ENCODE data around the gene EXOSC10.
"Not testable (repeated sequence)": the region's sequence is repeated elsewhere in the genome, so short reads cannot be mapped to it uniquely, and the experiment has no call there.

Gene EXOSC10

DNA sequence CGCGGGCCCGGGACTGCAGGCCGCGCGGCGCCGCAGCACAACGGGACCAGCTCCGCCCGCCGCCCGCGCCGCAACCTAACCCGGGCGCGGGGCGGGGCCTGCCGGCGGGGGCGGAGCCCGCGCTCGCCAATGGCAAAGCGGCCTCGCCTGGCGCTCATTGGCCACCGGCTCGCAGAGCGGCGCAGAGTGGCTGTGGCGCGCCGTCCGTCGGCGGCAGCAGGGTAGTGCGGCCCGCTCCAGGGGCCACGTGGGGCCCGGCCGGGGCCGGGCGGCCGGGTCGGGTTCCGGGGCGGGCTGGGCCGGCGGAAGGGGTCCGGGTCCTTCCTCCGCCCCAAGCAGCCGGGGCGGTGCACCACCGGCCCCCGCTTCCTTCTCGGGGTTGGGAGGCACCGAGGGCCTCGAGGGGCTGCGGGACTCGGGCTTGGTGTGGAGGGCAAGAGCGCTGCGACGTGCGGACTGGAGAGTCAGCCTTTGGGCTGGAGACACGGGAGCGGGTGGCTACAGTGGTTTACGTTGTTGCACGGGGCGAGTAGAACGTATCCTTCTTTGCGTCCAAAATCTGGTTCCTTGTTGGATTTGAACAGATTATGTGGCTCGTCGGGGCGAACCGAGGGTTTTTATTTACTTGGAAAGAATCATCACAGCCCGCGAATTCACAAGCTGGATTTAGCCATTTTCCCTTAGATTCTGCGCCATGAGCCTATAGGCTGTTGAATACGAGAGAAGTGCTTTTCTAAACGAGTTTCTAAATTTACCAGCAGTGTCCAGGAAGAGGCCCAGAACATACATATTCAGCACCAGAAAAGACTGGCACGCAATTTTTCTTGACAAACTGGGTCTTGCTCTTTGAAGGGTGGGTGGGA, 39.5 kb downstream of the EXOSC10 start, which contains the start of gene SRM:
Gene SRM (minus strand): TSS at position 51 of the 863 bp plus-strand sequence. CDS start 75 bp downstream, outside the sequence.
- DNase-seq = peak; percentile 91

DNA sequence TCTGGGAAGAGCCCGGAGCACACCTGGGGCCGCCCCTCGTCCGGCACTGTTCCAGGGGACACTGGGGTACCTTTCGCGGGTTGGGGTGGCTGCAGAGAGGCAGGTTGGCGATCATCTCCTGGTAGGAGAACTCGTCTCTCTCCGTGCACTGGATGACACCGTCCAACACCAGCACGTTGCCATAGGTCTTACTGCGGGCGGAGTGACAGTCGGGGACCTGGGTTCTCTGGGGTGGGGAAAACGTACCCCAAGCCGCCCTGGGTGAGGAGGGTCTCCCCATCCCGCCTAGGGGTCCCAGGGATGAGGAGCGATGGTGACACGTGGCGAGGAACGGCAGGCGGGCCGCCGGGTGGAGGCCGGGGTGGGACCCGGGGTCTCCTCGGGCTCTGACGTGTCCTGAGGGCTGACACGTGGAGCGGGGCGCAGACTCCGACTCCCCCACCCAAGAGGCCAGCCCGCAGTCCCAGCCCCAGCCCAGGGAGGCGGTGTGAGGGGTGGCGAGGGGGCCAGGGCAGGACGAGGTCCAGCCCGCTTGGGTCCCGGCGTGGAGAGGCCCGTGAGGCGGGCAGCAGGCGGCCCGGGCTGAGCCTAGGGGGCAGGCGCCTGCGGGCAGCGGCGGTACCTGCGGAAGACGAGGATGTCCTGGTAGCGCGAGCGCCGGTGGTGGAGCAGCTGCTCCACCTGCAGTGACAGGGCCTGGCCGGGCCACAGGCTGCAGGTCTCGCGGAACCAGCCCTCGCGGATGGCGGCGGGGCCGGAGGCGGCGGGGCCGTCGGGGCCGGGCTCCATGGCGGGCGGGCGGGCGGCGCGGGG, 40.3 kb downstream of the EXOSC10 start:
- DNase-seq = peak; percentile 29

- no peak for DNase-seq
Observed at GRCh38 chr1:11058595-11059154, 41.0 kb downstream of the EXOSC10 start.

- no peak for DNase-seq
Observed at GRCh38 chr1:11058026-11058425, 41.6 kb downstream of the EXOSC10 start.

DNA sequence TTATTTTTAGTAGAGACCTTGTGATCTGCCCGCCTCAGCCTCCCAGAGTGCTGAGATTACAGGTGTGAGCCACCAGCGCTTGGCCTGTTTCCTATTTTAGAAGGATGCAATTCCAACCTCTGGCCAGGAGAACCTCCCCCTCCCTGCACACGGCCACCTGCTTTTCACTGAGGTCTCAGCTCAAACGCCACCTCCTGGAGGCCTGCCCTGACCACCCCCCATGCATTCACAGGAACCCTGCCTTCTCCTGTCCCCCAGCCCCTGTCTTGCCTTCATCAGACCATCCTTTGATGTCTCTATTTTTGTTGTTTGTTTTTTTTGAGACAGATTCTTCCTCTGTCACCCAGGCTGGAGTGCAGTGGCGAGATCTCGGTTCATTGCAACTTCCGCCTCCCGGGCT, 42.2 kb downstream of the EXOSC10 start:
- no peak for DNase-seq

GRCh38 chr1:11056504-11056903, 43.2 kb downstream of the EXOSC10 start:
- no peak for DNase-seq

GRCh38 chr1:11055676-11056075, 44.0 kb downstream of the EXOSC10 start:
- DNase-seq = no peak

DNA sequence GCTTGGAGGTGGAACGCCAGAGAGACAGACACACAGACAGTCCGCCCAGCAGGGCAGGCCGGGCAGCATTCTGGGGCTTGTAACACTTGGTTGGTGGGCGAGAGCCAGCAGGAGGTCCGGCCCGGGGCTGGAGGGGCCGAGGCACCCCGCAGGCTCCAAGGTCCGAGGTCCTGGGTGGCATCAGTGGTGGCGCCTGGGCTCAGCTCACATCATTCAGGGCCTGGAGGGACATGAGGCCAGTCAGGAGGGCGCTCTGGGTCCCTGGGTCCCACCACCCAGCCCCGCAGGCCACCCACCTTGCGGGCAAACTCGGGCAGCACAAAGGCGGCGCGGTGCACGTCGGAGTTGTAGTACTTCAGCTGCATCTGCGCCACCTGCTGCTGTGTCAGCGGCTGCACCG, 45.0 kb downstream of the EXOSC10 start:
- DNase-seq = no peak

- no peak for DNase-seq
Observed at GRCh38 chr1:11054181-11054580, 45.5 kb downstream of the EXOSC10 start.

DNA sequence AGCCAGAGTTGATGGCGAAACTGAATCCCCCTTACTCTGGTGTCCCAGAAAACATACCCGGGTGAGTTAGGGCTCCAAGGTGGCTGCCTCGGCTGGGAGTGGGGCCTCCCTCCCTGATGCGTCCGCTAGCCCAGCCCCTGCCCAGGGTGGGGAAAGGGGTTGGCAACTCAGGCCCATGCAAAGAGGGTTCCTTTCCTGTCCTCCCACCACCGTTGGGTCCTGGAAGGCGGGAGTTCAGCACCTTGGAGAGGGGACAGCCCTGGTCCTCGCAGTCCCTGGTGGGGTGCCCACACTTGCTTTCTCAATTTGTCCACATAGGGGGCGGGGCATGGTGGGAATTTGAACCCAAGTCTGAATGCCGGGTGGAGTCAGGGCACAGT, 45.9 kb downstream of the EXOSC10 start:
- peak; percentile 33 for DNase-seq

GRCh38 chr1:11052839-11053757, 46.6 kb downstream of the EXOSC10 start:
- DNase-seq = peak; percentile 54

DNA sequence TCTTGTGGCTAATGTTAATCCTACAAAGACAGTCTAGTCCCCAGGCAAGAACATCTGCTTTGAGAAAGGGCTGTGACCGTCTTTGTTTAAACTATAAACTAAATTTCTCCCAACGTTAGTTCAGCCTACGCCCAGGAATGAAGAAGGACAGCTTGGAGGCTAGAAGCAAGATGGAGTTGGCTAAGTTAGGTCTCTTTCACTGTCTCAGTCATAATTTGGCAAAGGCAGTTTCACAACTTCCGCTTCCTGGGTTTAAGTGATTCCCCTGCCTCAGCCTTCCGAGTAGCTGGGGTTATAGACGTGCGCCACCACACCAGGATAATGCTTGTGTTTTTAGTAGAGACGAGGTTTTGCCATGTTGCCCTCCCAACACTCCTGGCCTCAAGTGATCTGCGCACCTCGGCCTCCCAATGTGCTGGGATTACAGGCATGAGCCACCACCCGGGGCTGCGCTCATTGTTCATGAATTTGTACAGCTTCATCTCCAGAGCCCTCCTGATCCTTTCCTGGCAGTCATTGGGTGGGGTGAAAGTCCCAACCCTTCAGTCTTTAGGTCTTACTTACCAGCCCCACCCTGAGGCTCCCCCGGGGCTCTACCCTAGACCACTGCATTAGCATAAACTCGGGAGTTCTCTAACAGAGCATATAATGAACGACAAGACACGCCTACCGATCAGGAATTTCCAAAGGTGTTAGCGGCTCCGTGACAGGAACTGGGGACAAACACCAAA, 47.7 kb downstream of the EXOSC10 start:
- DNase-seq = no peak

DNA sequence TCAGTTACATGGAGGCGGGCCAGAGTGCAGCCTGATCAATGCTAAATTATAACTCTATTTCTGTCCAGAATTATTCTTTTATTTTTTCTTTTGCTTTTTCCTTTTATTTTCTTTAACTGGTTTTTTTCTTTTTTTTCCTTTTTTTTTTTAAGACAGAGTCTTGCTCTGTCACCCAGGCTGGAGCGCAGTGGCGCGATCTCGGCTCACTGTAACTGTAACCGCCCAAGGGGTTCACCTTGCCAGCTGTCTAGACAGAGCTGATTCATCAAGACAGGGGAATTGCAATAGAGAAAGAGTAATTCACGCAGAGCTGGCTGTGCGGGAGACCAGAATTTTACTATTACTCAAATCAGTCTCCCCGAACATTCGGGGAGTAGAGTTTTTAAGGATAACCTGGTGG, 48.5 kb downstream of the EXOSC10 start:
- DNase-seq = not testable (repeated sequence)

- DNase-seq = no peak
Observed at GRCh38 chr1:11046625-11047365, 52.9 kb downstream of the EXOSC10 start, which contains the start of gene MASP2. Gene MASP2, minus strand, starts transcription at chr1:11047239. Its CDS starts 32 bp downstream, at chr1:11047207.

DNA sequence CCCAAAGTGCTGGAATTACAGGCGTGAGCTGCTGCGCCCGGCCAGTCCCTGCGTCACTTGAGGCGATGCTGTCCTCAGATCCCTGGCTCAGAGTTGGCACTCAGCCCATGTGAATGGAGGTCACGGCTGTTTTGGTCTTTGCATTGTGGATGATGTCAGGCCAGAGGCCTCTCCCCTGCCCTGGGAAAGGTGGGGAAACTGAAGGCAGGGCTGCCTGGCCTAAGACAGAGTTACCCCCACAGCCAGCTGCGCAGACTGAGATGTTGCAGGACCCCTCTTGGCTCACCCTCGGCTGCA, 53.5 kb downstream of the EXOSC10 start:
- no peak for DNase-seq

GRCh38 chr1:11045428-11046269, 54.0 kb downstream of the EXOSC10 start:
- no peak for DNase-seq

GRCh38 chr1:11044849-11045427, 54.7 kb downstream of the EXOSC10 start:
- DNase-seq = no peak

- DNase-seq = no peak
Observed at GRCh38 chr1:11044086-11044848, 55.4 kb downstream of the EXOSC10 start.
